Activated CD8-positive, alpha-beta memory T cell treated with anti-CD3 and anti-CD28 coated beads, Interleukin-2, amount 50 U/mL, for 24 hours (primary cell): Measurements from ENCODE around the gene DYDC1.
"Not testable (repeated sequence)": the region's sequence is repeated elsewhere in the genome, so short reads cannot be mapped to it uniquely, and the experiment has no call there.

ENCODE experiments used
- DNase-seq: peaks from one replicate; pipeline ENCODE4 v3.0.0-alpha.2; 2020; ENCODE audit errors: extremely low read depth

The DYDC1 gene

DNA sequence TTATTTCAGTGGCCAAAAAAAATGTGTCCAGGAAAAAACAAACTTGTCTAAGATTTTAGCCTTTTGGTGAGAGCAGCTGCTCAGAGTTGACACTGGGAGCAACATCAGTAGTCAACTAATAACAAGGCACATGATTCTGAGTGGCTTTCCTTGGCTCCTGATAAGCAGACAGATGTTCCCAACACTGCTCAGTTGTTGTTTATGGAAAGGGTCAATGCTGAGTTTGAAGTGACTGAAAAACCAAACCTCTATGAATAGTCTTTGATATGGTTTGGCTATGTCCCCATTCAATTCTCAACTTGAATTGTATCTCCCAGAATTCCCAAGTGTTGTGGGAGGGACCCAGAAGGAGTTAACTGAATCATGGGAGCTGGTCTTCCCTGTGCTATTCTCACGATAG lies 12.3 kb downstream of the DYDC1 start:
- DNase-seq = no peak

DNA sequence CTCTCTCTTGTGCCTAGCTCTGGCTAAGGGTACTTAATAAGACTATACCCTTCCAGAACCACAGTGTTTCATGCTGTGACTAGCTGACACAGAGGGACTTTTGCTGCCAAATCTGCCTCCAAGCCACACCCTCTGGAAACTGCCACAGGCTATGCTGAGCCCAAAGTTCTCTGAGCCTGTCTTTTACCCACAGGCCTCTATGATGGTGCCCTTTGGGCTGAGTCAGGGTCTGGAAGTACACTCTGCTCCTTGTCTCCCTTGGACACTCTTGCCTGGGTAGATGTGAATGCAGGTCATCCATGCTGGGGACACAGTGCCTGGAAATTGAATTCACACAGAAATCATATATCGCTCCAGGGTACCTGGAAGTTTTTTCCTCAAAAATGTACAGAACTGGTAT lies 22.6 kb downstream of the DYDC1 start:
- DNase-seq = no peak

DNA sequence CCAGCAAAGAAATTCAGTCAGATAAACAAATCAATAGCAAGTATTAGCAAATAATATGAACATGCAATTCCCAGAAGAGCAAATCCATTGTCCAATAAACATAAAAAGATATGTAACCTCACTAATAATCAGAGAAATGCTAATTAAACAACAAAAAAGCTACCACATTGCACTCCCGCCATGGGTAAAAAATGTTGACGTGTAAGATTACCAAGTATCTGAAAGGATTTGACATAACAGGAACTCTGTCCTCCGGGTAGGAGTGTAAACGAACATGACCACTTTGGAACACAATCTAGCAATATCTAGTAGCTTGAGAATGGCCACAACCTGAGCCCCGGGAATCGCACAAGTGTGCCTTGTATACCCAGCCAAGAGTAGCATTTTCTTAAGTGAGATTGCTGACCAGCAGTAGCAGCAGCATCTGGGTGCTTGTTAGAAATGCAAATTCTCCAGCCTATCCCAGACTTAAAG lies 31.6 kb downstream of the DYDC1 start:
- no peak for DNase-seq

DNA sequence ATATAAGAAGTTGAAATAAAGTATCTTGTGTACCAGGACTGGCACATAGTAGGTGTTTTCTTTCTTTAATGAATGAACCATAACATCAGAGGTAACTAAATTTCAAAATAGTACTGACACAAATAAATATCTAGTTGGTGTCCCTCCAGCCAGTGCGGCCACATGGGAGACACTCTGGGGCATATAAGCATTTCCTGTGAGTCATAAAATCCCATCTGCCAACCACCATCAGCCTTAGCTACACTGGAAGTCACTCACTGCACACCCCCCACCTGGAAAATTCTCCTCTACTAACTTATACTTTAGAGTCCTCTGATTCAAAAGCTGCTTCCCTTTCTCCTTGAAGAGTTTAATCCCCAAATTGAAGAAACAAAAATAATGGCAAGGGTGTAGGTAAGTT lies 32.5 kb downstream of the DYDC1 start:
- DNase-seq = no peak

DNA sequence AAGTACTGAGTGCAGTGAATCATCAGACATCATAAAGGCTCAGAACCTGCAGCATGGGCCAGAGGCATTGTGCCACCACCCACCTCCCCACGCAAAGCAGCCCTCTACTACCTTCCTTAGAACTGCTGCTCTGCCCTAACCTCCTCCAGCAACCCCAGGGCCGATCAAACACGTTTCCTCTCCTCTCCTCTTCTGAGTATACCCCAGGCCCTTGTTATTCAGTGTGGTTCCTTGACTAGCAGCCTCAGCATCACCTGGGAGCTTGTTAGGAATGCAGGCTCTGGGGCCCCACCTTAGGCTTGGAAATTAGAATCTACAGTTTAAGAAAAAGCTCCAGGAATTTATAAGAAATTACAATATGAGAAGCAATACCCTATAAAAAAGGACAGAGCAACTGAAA lies 33.2 kb downstream of the DYDC1 start:
- no peak for DNase-seq

DNA sequence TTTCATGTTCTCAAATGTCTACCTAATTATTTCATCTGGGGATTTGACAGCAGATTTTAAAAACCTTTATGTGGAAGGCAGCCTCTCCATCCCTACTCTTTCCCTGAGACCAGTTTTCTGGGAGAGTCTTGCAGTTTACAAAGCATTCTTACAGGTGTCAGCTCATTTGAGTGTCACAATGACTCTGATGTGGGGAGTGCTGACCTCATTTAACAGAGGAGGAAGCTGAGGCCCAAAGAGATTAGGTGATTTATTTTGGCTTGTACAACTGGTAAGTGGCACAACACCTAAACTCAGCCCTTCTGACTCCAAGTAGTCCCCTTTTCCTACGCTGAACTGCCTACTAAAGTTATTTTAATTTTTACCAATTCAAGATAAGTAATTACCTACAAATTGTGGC lies 33.8 kb downstream of the DYDC1 start:
- DNase-seq = no peak

DNA sequence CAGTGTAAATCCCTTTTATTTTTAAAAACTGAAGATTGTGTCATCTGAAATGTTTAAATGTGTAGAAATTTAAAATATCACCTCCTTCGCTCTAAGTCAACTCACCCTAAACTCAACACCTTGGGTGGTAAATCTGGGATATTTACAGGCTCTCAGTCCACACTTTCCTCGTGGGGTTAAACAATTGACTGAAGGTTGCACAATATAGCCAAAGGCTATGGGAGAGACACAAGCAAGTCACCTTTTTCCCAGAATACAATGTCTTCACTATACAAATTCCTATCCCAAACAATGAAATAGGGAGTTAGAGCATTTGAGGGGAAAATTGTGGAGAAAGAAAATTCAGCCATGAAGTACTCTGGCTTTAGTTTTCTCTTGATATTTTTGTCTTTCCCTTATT lies 34.4 kb downstream of the DYDC1 start:
- no peak for DNase-seq

DNA sequence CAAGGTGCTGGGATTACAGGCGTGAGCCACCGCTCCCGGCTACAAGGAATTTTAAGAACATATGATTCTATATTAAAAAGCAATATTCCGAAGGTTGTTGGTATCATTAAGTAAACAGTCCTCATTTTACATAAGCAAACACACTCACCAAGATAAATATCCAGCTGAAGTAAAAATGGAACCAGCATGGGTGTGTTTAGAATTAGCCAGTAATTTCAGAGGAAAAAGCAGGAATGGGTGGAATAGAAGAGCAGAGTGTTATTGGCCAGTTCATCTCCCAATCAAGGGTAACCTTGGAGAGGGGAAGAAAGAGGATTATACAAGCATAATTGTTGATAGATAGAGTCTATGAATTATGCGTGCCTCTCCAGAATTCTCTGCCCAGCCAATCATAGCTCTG lies 35.4 kb downstream of the DYDC1 start:
- no peak for DNase-seq

DNA sequence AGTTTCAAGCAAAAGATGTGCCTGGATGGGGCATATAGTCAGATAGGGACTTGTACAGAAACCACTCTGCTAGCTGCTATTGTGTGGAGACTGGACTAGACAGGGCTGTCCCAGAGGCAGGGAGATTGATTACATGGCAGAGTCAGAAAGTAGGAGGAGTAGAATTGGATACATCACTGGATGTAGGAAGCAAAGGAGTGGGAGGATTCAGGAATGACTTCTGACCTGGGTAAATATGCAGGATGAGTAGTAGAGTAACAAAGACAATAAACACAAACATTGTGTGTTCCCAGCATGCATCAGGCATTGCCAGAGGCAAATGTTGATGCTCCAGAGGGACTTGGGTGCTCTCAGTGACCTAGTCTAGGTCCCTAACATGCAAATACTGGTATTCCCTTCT lies 36.2 kb downstream of the DYDC1 start:
- no peak for DNase-seq

DNA sequence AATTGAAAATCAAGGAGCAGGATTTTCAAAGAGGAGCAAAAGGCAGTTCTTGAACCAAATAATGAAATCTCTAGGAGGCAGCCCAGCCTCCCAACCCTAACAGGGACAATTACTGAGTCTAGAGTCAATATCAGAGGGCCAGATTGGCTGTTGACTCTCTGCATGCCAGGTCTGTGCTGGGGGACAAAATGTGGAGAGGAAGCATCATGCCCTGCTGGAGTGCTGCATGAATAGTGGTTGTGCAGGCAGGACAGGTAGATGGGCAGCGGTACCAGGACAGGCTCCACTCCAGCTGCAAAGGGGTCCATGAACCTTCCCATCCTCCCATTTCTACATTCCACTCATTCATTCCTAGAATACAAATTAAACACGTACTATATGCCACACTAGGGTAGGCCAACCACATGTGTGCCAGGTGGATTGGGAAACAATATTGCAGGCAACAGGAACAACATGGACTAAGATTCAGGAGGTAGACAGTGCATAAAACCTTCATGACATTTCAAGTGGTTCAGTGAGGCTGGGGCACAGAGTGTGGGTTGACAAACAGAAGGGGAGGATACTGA lies 36.7 kb downstream of the DYDC1 start:
- DNase-seq = no peak

DNA sequence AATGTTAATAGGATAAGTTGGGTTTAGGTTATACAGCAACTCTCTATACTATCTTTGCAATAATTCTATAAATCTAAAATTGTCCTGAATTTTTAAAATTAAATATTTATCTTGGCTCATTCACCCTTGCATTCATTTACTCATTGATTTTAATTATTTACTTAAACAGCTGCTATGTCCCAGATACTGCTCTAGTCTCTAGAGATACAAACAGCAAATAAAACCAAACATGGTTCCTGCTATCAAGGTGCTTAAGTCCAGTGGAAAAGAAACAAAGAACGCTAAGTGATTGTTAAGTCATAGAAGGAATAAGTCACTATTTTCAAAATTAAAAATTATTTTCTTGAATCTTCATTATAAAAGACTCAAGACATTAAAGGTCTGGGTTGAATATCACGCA lies 37.2 kb downstream of the DYDC1 start:
- no peak for DNase-seq

DNA sequence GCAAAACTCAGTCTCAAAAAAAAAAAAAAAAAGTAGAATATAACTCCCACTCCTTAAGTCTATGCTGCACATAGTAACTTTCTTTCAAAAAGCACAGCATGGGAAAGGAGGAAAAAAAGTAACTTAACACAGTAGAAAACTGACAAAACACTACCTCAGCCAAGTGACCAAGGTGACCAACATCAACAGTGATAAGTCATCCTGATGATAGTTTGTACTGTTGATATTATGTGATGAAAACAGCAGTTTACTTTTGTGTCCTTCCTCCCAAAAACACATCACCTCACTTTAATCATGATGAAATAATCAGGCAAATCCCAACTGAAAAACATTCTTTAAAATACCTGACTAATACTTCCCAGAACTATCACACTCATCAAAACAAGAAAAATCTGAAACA lies 37.8 kb downstream of the DYDC1 start:
- DNase-seq = no peak

DNA sequence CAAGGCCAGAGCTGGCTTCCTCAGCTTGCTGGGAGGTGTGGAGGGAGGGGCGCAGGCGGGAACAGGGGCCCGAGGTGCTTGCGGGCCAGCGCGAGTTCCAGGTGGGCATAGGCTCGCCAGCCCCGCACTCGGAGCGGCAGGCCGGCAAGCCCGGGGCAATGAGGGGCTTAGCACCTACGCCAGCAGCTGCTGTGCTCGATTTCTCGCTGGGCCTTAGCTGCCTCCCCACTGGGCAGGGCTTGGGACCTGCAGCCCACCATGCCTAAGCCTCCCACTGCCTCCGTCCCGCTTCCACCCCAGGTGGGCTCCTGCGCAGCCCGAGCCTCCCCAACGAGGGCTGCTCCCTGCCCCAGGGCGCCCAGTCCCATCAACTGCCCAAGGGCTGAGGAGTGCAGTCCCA lies 41.2 kb downstream of the DYDC1 start:
- no peak for DNase-seq

DNA sequence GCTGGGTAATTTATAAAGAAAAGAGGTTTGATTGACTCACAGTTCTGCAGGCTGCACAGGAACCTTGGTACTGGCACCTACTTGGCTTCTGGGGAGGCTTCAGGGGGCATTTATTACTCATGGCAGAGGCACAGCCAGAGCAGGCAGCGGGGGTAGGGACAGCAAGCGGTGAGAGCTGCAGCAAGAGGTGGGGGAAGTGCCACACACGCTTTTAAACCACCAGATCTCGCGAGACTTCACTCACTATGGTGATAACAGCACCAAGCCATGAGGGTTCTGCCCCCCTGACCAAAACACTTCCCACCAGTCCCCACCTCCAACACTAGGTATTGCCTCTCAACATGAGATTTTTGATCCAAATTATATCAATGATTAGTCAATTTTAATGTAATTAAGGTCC lies 43.0 kb downstream of the DYDC1 start:
- DNase-seq = no peak

DNA sequence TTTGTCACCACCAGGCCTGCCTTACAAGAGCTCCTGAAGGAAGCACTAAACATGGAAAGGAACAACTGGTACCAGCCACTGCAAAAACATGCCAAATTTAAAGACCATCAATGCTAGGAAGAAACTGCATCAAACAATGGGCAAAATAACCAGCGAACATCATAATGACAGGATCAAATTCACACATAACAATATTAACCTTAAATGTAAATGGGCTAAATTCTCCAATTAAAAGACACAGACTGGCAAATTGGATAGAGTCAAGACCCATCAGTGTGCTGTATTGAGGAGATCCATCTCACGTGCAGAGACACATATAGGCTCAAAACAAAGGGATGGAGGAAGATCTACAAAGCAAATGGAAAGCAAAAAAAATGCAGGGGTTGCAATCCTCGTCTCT lies 50.6 kb downstream of the DYDC1 start:
- DNase-seq = not testable (repeated sequence)

DNA sequence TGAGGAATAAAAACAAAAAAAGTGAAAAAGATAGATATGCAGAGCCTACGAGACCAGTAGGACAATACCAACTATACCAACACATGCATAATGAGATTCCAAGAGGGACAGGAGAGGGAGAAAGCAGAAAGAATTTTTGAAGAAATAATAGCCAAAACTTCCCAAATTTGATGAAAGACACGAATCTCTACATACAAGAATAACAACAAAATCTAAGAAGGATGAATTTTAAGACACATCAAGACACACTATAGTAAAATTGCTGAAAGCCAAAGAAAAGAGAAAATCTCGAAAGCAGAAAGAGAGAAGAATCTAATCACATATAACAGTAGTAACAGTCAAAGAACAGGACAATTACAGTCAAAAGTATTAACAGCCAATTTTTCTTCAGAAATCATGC lies 59.6 kb downstream of the DYDC1 start:
- no peak for DNase-seq

DNA sequence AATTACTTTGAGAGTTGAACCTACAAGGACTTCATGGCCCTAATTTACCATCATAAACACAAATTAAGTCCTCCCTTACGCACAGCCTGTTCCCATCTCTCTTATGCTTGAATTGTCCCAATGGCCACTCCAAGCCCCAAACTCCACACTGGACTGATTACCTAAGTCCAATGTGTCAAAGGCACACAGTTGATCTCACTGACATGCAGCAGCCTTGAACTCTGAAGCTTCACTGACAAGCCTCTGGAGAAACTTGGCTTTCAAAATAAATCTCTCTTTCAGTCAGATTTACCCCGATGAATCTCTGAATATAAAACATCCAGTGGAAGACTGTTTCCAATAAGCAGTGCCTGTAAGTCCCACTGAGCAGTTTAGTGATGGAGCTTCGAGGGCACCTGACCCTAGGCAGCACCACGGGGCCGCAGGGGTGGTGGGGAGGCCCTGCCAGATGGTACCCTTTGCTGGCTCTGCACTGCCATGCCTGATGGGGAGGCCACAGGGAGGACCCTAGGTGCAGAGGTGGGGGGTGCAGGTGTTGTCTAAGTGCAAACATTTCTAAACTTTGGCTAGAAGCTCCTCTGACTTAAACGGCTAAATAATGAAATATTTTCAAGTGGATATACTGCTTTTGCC lies 63.8 kb downstream of the DYDC1 start:
- DNase-seq = no peak

DNA sequence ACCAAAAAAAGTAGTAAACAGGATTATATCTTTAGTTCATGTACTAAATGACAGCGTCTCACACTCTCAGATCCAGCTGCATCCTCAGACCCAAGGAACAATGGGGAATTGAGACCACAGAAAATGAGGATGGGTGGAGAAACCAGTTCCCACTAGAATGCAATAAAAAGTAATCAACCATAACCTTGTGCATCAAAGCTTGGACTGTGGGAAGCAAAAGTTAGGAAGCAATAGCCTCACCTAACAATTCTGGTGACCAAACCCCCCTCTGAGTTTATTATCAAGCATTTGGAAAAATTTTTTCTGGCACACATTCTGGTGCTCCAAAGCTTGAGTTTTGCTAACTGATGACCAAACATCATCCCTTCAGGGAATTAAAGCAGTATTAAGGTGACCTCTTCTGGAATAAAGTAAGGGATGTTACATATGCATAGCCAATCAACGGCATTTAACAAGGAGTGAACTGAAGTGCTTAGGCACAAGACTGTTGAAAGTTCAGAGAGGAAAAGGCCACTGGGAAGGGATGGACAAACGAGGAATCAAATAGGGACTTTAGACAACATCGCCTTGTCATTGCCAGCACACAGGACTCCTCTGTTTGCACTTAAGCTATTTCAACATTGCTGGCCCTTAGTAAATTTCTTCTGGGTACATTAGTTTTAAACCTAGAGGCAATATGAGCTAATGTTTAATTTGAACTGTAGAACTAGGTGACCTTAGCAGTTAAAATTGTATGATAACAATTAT lies 65.9 kb downstream of the DYDC1 start:
- no peak for DNase-seq

DNA sequence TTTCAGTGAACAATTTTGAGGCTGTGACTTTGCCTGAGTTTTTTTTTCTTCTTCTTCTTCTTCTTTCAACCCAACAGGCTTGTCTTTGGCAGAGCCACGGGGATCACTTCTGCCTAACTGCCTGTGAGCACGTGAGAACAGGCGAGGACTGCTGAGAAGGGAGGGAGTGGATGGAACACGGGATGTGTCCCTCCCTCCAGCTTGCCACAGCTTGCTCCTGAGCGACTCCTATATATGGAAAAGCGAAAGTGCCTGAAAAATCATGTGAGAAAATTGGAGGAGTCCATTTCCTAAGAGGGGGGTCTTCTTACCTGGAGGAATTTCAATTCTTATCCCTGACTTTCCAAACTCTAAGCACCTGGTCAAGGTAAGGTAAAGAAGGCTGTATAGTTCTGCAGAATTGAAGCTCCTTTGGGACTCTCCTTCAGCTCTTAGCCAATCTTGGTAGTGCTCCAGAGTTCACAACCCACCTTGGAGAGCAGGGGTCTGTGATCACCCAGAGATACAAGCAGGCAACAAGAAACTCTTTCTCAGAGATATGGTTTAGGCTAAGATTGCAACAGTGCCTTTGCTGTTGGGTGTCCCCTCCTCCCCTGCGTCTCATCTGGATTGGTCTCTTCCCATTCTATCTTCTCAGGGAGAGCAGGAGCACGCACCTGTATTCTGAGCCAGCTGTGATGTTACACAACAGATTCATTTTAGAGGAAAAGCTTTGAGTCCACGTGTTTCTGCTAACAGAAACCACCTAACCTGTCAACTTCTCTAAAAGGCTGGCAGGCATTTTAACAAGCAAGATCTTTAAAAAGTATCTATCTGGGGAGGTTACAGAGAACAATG lies 66.9 kb downstream of the DYDC1 start, which contains the start of gene MAT1A:
Gene MAT1A (minus strand): TSS at position 208 of the 837 bp plus-strand sequence. CDS start 235 bp downstream, outside the sequence.
- no peak for DNase-seq

DNA sequence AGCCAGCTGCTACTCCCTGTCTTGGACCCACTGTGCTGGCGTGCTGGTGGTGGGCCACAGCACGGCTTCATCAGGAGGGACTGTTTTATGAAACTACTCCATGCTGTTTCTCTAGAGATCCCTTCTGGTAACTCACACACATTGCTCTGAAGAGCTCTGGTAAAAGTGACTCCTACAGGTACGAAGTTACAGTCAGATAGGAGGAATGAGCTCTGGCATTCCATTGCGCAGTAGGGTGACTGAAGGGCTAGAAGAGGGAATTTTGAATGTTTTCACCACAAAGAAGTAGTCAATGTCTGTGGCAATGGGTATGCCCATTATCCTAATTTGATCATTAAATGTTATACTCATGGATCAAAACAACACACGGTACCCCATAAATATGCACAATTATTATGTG lies 67.7 kb downstream of the DYDC1 start:
- no peak for DNase-seq
